ENCODE results near the gene PCBP4. TPM values are rescaled to one million over a fixed set of nuclear protein-coding genes. Genes with fewer than 3 reads are reported as not detected.

Gene PCBP4
- total RNA-seq, 1 experiment from 2014 or later: 48.8 TPM

GRCh38 chr3:51963951-51964451 lies 3.3 kb downstream of the PCBP4 start:
- TF ChIP-seq ATF3 (IDR thresholded peaks at IDR 0.05): no peak
- no peak for TF ChIP-seq CTCF (IDR thresholded peaks at IDR 0.05 in 2 of 3, conservative IDR thresholded peaks at IDR 0.05 in 1 of 3; ENCODE audit: borderline replicate concordance in 1 of 3, insufficient read depth in 1 of 3, low read depth in 2 of 3, low read length in 2 of 3)
- no peak for TF ChIP-seq EGR1 (IDR thresholded peaks at IDR 0.05; ENCODE audit: low read depth)
- TF ChIP-seq CEBPB (IDR thresholded peaks at IDR 0.05; ENCODE audit: low read depth): no peak
- no peak for TF ChIP-seq TCF7L2 (IDR thresholded peaks at IDR 0.05; ENCODE audit: borderline replicate concordance, extremely low read depth, insufficient read depth, insufficient read length)
- TF ChIP-seq EZH2phosphoT487 (IDR thresholded peaks at IDR 0.05; ENCODE audit: borderline replicate concordance): no peak
- no peak for TF ChIP-seq YY1 (IDR thresholded peaks at IDR 0.05; ENCODE audit: extremely low read depth, insufficient replicate concordance, low read depth, low read length)
- no peak for TF ChIP-seq EZH2 (IDR thresholded peaks at IDR 0.05)
- no peak for TF ChIP-seq SIN3A (IDR thresholded peaks at IDR 0.05; ENCODE audit: low read depth)
- no peak for TF ChIP-seq SP1 (IDR thresholded peaks at IDR 0.05; ENCODE audit: low read depth)
- TF ChIP-seq CBX3 (IDR thresholded peaks at IDR 0.05; ENCODE audit: low read depth): no peak
- TF ChIP-seq JUND (IDR thresholded peaks at IDR 0.05): no peak
- no peak for ATAC-seq

More at GRCh38 chr3:51963951-51964451, 3.3 kb downstream of the PCBP4 start:
- Histone ChIP-seq H3K79me2 (ENCODE audit: insufficient read depth, low read length) (peaks cover 3% of the 10 kb centered on the region; the same call in 1 of the 2 replicates), H3K27me3 (ENCODE audit: insufficient read depth, low read length) (no peaks in the 10 kb centered on the region), H3K9me2 (ENCODE audit: insufficient read depth) (no peaks in the 10 kb centered on the region), H3K4me3 (replicated peaks in 1 of 2; ENCODE audit: low read depth in 1 of 2, low read length in 2 of 2) (no peak overlapping the region), H2AFZ (ENCODE audit: low read depth, low read length, poor library complexity, severe bottlenecking) (no peak overlapping the region), H3K4me2 (ENCODE audit: low read length) (no peak overlapping the region), H3K36me3 (ENCODE audit: control insufficient read depth in 1 of 2, insufficient read depth in 2 of 2, low read length in 2 of 2) (0 out of 4 replicates have a peak, but pooled peaks cover 0 to 3% of the 10 kb centered on the region in 2 experiments), H4K20me1 (ENCODE audit: insufficient read depth) (no peaks in the 10 kb centered on the region), H3K9me3 (ENCODE audit: control insufficient read depth in 1 of 2, insufficient read depth in 1 of 2, low read depth in 1 of 2, low read length in 2 of 2) (no peaks in the 10 kb centered on the region), H3K4me1 (ENCODE audit: control insufficient read depth in 1 of 2, insufficient read depth in 2 of 2, low read length in 2 of 2) (peaks cover 13 to 24% of the 10 kb centered on the region in 2 experiments), H3K9ac (ENCODE audit: low read length) (no peak overlapping the region), H3K27ac (ENCODE audit: low read depth, low read length) (no peak overlapping the region)
- no peak for DNase-seq (ENCODE audit: low read depth, low spot score)
- RAD21 ChIA-PET (ENCODE audit: low non-redundant PET in 1 of 2, low total read pairs in 2 of 2, uncharacterized antibody in 2 of 2, unreplicated experiment in 2 of 2): no interaction called here
- CTCF ChIA-PET: interaction anchor here (1.2 kb wide), 1 partner anchor 22 kb away, joined by 3 read pairs; the partner anchor contains the start of gene RRP9
- intact Hi-C loops (cut with micrococcal nuclease): no loop called here
- POLR2A ChIA-PET: interaction anchor here (1.4 kb wide), 1 partner anchor 10 kb away, joined by 6 read pairs; the partner anchor contains the start of gene ABHD14B
- BruUV-seq (replicated peaks): no TSS peak
